ENCODE data around the gene GABRB3.
"Not testable (repeated sequence)": the region's sequence is repeated elsewhere in the genome, so short reads cannot be mapped to it uniquely, and the experiment has no call there.

The GABRB3 gene

GRCh38 chr15:26729581-26729980 lies 43.3 kb downstream of the GABRB3 start:
- no peaks in the 10 kb centered on the region for H3K36me3 ChIP-seq (ENCODE audit: insufficient read depth, low read length)
- H3K4me2 ChIP-seq (ENCODE audit: low read length): no peak overlapping the region
- no peaks in the 10 kb centered on the region for H3K4me1 ChIP-seq (ENCODE audit: control insufficient read depth, insufficient read depth, low read length)
- no peaks in the 10 kb centered on the region for H3K27me3 ChIP-seq (ENCODE audit: control insufficient read depth, insufficient read depth, low read length)
- H3K9ac ChIP-seq (ENCODE audit: low read depth, low read length): no peak overlapping the region
- no peak overlapping the region for H3K4me3 ChIP-seq (ENCODE audit: low read length)
- H3K9me3 ChIP-seq (replicated peaks; ENCODE audit: low read length): peaks cover 3% of the 10 kb centered on the region

DNA sequence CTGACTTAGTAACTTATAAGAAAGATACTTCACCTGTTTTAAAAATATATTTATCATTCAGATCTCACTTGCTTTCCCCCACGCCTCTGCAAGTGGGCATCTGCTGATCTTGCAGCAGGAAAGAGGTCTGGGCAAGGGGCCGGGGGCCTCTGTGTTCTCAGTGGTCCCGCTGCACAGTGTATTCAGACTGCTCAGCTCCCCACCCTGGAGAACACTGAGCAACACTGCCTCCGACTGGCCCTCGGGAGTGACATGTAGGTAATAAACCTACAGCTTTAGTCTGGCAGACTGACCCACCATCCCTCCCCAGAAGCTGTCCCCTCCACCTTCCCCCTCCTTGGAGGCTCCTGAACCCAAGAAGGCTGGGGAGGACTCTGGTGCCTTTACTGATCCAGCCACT lies 43.8 kb downstream of the GABRB3 start:
- H3K9ac ChIP-seq (ENCODE audit: low read depth, low read length): no peak overlapping the region
- H3K9me3 ChIP-seq (replicated peaks; ENCODE audit: low read length): peaks cover 3% of the 10 kb centered on the region
- H3K36me3 ChIP-seq (ENCODE audit: insufficient read depth, low read length): no peaks in the 10 kb centered on the region
- no peak overlapping the region for H3K4me3 ChIP-seq (ENCODE audit: low read length)
- H3K4me1 ChIP-seq (ENCODE audit: control insufficient read depth, insufficient read depth, low read length): no peaks in the 10 kb centered on the region
- no peak overlapping the region for H3K4me2 ChIP-seq (ENCODE audit: low read length)
- no peaks in the 10 kb centered on the region for H3K27me3 ChIP-seq (ENCODE audit: control insufficient read depth, insufficient read depth, low read length)

GRCh38 chr15:26724381-26725150 lies 48.3 kb downstream of the GABRB3 start:
- Histone ChIP-seq H3K4me1 (ENCODE audit: control insufficient read depth, insufficient read depth, low read length) (no peaks in the 10 kb centered on the region), H3K4me2 (ENCODE audit: low read length) (no peak overlapping the region), H3K9ac (ENCODE audit: low read depth, low read length) (no peak overlapping the region), H3K27me3 (ENCODE audit: control insufficient read depth, insufficient read depth, low read length) (no peaks in the 10 kb centered on the region), H3K9me3 (replicated peaks; ENCODE audit: low read length) (no peaks in the 10 kb centered on the region), H3K36me3 (ENCODE audit: insufficient read depth, low read length) (no peaks in the 10 kb centered on the region), H3K4me3 (ENCODE audit: low read length) (no peak overlapping the region)

GRCh38 chr15:26722621-26723160 lies 50.2 kb downstream of the GABRB3 start:
- Histone ChIP-seq H3K4me2 (ENCODE audit: low read length) (no peak overlapping the region), H3K36me3 (ENCODE audit: insufficient read depth, low read length) (no peaks in the 10 kb centered on the region), H3K4me1 (ENCODE audit: control insufficient read depth, insufficient read depth, low read length) (no peaks in the 10 kb centered on the region), H3K27me3 (ENCODE audit: control insufficient read depth, insufficient read depth, low read length) (no peaks in the 10 kb centered on the region), H3K9me3 (replicated peaks; ENCODE audit: low read length) (no peaks in the 10 kb centered on the region), H3K9ac (ENCODE audit: low read depth, low read length) (no peak overlapping the region), H3K4me3 (ENCODE audit: low read length) (no peak overlapping the region)

GRCh38 chr15:26721232-26721967 lies 51.5 kb downstream of the GABRB3 start:
- H3K9ac ChIP-seq (ENCODE audit: low read depth, low read length): no peak overlapping the region
- no peaks in the 10 kb centered on the region for H3K27me3 ChIP-seq (ENCODE audit: control insufficient read depth, insufficient read depth, low read length)
- no peak overlapping the region for H3K4me2 ChIP-seq (ENCODE audit: low read length)
- H3K9me3 ChIP-seq (replicated peaks; ENCODE audit: low read length): no peaks in the 10 kb centered on the region
- no peaks in the 10 kb centered on the region for H3K4me1 ChIP-seq (ENCODE audit: control insufficient read depth, insufficient read depth, low read length)
- no peak overlapping the region for H3K4me3 ChIP-seq (ENCODE audit: low read length)
- no peaks in the 10 kb centered on the region for H3K36me3 ChIP-seq (ENCODE audit: insufficient read depth, low read length)

- Histone ChIP-seq H3K4me2 (ENCODE audit: low read length) (no peak overlapping the region), H3K27me3 (ENCODE audit: control insufficient read depth, insufficient read depth, low read length) (no peaks in the 10 kb centered on the region), H3K9me3 (replicated peaks; ENCODE audit: low read length) (no peaks in the 10 kb centered on the region), H3K4me3 (ENCODE audit: low read length) (no peak overlapping the region), H3K4me1 (ENCODE audit: control insufficient read depth, insufficient read depth, low read length) (no peaks in the 10 kb centered on the region), H3K9ac (ENCODE audit: low read depth, low read length) (no peak overlapping the region), H3K36me3 (ENCODE audit: insufficient read depth, low read length) (no peaks in the 10 kb centered on the region)
These were observed 52.3 kb downstream of the GABRB3 start for GRCh38 chr15:26720546-26720945.

DNA sequence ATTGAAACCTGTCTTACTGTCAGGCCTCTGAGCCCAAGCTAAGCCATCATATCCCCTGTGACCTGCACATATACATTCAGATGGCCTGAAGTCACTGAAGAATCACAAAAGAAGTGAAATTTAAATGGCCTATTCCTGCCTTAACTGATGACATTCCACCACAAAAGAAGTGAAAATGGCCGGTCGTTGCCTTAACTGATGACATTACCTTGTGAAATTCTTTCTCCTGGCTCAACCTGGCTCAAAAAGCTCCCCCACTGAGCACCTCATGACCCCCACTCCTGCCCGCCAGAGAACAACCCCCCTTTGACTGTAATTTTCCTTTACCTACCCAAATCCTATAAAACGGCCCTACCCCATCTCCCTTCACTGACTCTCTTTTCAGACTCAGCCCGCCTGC lies 53.0 kb downstream of the GABRB3 start:
- H3K27me3 ChIP-seq (ENCODE audit: control insufficient read depth, insufficient read depth, low read length); H3K36me3 ChIP-seq (ENCODE audit: insufficient read depth, low read length); H3K4me3 ChIP-seq (ENCODE audit: low read length); H3K9ac ChIP-seq (ENCODE audit: low read depth, low read length); H3K4me1 ChIP-seq (ENCODE audit: control insufficient read depth, insufficient read depth, low read length); H3K9me3 ChIP-seq (replicated peaks; ENCODE audit: low read length); H3K4me2 ChIP-seq (ENCODE audit: low read length): not testable (repeated sequence)

GRCh38 chr15:26716069-26716468 lies 56.8 kb downstream of the GABRB3 start:
- Histone ChIP-seq H3K9ac (ENCODE audit: low read depth, low read length) (no peak overlapping the region), H3K4me1 (ENCODE audit: control insufficient read depth, insufficient read depth, low read length) (no peaks in the 10 kb centered on the region), H3K4me3 (ENCODE audit: low read length) (no peak overlapping the region), H3K36me3 (ENCODE audit: insufficient read depth, low read length) (no peaks in the 10 kb centered on the region), H3K27me3 (ENCODE audit: control insufficient read depth, insufficient read depth, low read length) (no peaks in the 10 kb centered on the region), H3K4me2 (ENCODE audit: low read length) (no peak overlapping the region), H3K9me3 (replicated peaks; ENCODE audit: low read length) (peaks cover 23% of the 10 kb centered on the region)

DNA sequence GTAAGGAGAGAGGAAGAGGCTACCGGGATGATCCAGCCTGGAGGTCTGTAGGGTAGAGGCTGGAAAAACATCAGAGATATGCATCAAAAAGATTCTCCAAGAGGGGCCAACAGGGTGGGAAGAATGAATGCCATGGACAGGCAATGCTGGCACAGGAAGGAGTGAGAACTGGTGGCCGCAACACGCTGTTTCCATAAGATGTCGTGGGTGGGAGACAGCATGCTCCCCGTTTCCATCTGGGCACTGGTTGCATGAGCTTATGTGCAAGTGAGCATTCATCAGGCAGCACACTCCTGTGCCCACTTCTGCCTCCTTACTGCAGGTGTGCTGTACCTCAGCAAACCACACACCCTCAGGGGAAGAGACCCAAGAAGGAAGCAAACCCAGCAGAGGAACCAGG lies 59.4 kb downstream of the GABRB3 start:
- no peaks in the 10 kb centered on the region for H3K4me1 ChIP-seq (ENCODE audit: control insufficient read depth, insufficient read depth, low read length)
- no peak overlapping the region for H3K4me2 ChIP-seq (ENCODE audit: low read length)
- H3K9ac ChIP-seq (ENCODE audit: low read depth, low read length): no peak overlapping the region
- H3K9me3 ChIP-seq (replicated peaks; ENCODE audit: low read length): peaks cover 24% of the 10 kb centered on the region
- no peaks in the 10 kb centered on the region for H3K27me3 ChIP-seq (ENCODE audit: control insufficient read depth, insufficient read depth, low read length)
- no peaks in the 10 kb centered on the region for H3K36me3 ChIP-seq (ENCODE audit: insufficient read depth, low read length)
- H3K4me3 ChIP-seq (ENCODE audit: low read length): no peak overlapping the region

DNA sequence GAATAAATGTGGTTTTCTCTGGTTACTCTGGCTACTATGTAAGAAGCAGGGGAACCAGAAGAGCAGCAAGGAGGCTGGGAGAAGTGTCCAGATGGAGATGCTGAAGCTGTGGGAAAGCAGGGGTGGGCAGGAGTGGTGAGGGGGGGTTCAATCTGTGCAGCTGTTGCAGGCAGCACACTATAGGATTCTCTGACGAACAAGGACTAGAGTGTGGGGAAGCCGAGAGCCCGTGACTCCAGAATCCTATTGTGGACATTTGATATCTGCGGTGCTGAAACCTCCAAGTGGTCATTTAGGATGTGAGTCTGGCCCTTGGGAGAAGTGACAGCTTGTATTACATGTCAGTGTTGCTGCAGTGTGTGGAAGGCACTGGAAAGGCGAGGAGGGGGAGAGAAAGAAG lies 60.5 kb downstream of the GABRB3 start:
- H3K9me3 ChIP-seq (replicated peaks; ENCODE audit: low read length): peaks cover 28% of the 10 kb centered on the region
- H3K4me1 ChIP-seq (ENCODE audit: control insufficient read depth, insufficient read depth, low read length): no peaks in the 10 kb centered on the region
- H3K4me2 ChIP-seq (ENCODE audit: low read length): no peak overlapping the region
- no peaks in the 10 kb centered on the region for H3K27me3 ChIP-seq (ENCODE audit: control insufficient read depth, insufficient read depth, low read length)
- no peak overlapping the region for H3K9ac ChIP-seq (ENCODE audit: low read depth, low read length)
- H3K36me3 ChIP-seq (ENCODE audit: insufficient read depth, low read length): no peaks in the 10 kb centered on the region
- H3K4me3 ChIP-seq (ENCODE audit: low read length): no peak overlapping the region

- no peak overlapping the region for H3K4me2 ChIP-seq (ENCODE audit: low read length)
- H3K27me3 ChIP-seq (ENCODE audit: control insufficient read depth, insufficient read depth, low read length): no peaks in the 10 kb centered on the region
- H3K36me3 ChIP-seq (ENCODE audit: insufficient read depth, low read length): no peaks in the 10 kb centered on the region
- no peak overlapping the region for H3K9ac ChIP-seq (ENCODE audit: low read depth, low read length)
- H3K9me3 ChIP-seq (replicated peaks; ENCODE audit: low read length): peaks cover 28% of the 10 kb centered on the region
- H3K4me1 ChIP-seq (ENCODE audit: control insufficient read depth, insufficient read depth, low read length): no peaks in the 10 kb centered on the region
- no peak overlapping the region for H3K4me3 ChIP-seq (ENCODE audit: low read length)
These were observed 61.4 kb downstream of the GABRB3 start for GRCh38 chr15:26711445-26711844.

Data from skeletal muscle satellite cell (primary cell).